ENCODE measurements around the gene EXOC6.

EXOC6 gene

GRCh38 chr10:93063977-93064660 lies 215.8 kb downstream of the EXOC6 start:
- Histone ChIP-seq H3K27me3 (replicated peaks; ENCODE audit: control insufficient read depth, insufficient read depth, low read length) (peaks cover 4% of the 10 kb centered on the region), H3K36me3 (ENCODE audit: control insufficient read depth, insufficient read depth, low read length) (no peaks in the 10 kb centered on the region), H3K4me3 (replicated peaks; ENCODE audit: low read depth, low read length) (no peak overlapping the region)
- no peak for DNase-seq (ENCODE audit: extremely low read depth, insufficient read length)
- no peak for TF ChIP-seq CTCF (IDR thresholded peaks at IDR 0.05; ENCODE audit: insufficient read depth, low read length, poor library complexity, severe bottlenecking)

- no peak for DNase-seq (ENCODE audit: extremely low read depth, insufficient read length)
- peaks cover 6% of the 10 kb centered on the region for H3K27me3 ChIP-seq (replicated peaks; ENCODE audit: control insufficient read depth, insufficient read depth, low read length)
- no peak overlapping the region for H3K4me3 ChIP-seq (replicated peaks; ENCODE audit: low read depth, low read length)
- no peak for TF ChIP-seq CTCF (IDR thresholded peaks at IDR 0.05; ENCODE audit: insufficient read depth, low read length, poor library complexity, severe bottlenecking)
- H3K36me3 ChIP-seq (ENCODE audit: control insufficient read depth, insufficient read depth, low read length): no peaks in the 10 kb centered on the region
Measured at GRCh38 chr10:93064874-93065660, 216.7 kb downstream of the EXOC6 start.

GRCh38 chr10:93065675-93066543 lies 217.6 kb downstream of the EXOC6 start:
- DNase-seq (ENCODE audit: extremely low read depth, insufficient read length): no peak
- TF ChIP-seq CTCF (IDR thresholded peaks at IDR 0.05; ENCODE audit: insufficient read depth, low read length, poor library complexity, severe bottlenecking): no peak
- Histone ChIP-seq H3K36me3 (ENCODE audit: control insufficient read depth, insufficient read depth, low read length) (no peaks in the 10 kb centered on the region), H3K27me3 (replicated peaks; ENCODE audit: control insufficient read depth, insufficient read depth, low read length) (peaks cover 6% of the 10 kb centered on the region), H3K4me3 (replicated peaks; ENCODE audit: low read depth, low read length) (no peak overlapping the region)

GRCh38 chr10:93066544-93066913 lies 218.2 kb downstream of the EXOC6 start:
- TF ChIP-seq CTCF (IDR thresholded peaks at IDR 0.05; ENCODE audit: insufficient read depth, low read length, poor library complexity, severe bottlenecking): no peak
- DNase-seq (ENCODE audit: extremely low read depth, insufficient read length): no peak
- Histone ChIP-seq H3K4me3 (replicated peaks; ENCODE audit: low read depth, low read length) (no peak overlapping the region), H3K27me3 (replicated peaks; ENCODE audit: control insufficient read depth, insufficient read depth, low read length) (peaks cover 6% of the 10 kb centered on the region), H3K36me3 (ENCODE audit: control insufficient read depth, insufficient read depth, low read length) (no peaks in the 10 kb centered on the region)

- no peak for TF ChIP-seq CTCF (IDR thresholded peaks at IDR 0.05; ENCODE audit: insufficient read depth, low read length, poor library complexity, severe bottlenecking)
- no peaks in the 10 kb centered on the region for H3K36me3 ChIP-seq (ENCODE audit: control insufficient read depth, insufficient read depth, low read length)
- peaks cover 10% of the 10 kb centered on the region for H3K27me3 ChIP-seq (replicated peaks; ENCODE audit: control insufficient read depth, insufficient read depth, low read length)
- no peak for DNase-seq (ENCODE audit: extremely low read depth, insufficient read length)
- H3K4me3 ChIP-seq (replicated peaks; ENCODE audit: low read depth, low read length): no peak overlapping the region
Measured at GRCh38 chr10:93067443-93068365, 219.4 kb downstream of the EXOC6 start.

Measured in GM06990 (cell line).